SK-N-MC (cell line): ENCODE measurements around the gene SZRD1.

Source experiments
- DNase-seq: peaks from one replicate; pipeline ENCODE4 v3.0.0-alpha.2; 2011; ENCODE audit warnings: low read depth, low spot score
- H3K27ac ChIP-seq: fragments of 200-600 bp; sonication (generic); 2 replicates; pipeline ENCODE4 v1.5.1; 2016; ENCODE audit warnings: mixed run types
- H3K36me3 ChIP-seq: fragments of 200-600 bp; sonication (generic); 2 replicates; pipeline ENCODE4 v1.6.1; 2017; ENCODE audit warnings: antibody characterized with exemption, low read length, mixed read lengths; ENCODE audit not compliant: insufficient read depth
- H3K4me3 ChIP-seq: fragments of 200-600 bp; sonication (generic); 2 replicates; pipeline ENCODE4 v1.5.1; 2016
- H3K9ac ChIP-seq: fragments of 200-600 bp; sonication (generic); 2 replicates; pipeline ENCODE4 v1.8.0; 2017; ENCODE audit warnings: mixed run types, mixed read lengths; ENCODE audit not compliant: insufficient read length
- H3K9me3 ChIP-seq: fragments of 200-600 bp; sonication (generic); 2 replicates; pipeline ENCODE4 v1.6.1; 2017; ENCODE audit warnings: low read depth, mild to moderate bottlenecking, antibody characterized with exemption, low read length, moderate library complexity, mixed read lengths
- EZH2 ChIP-seq: fragments of 200-600 bp; sonication (generic); IDR thresholded peaks from one replicate; pipeline ENCODE4 v1.6.1; 2017; ENCODE audit warnings: antibody characterized with exemption
- FOXP2 ChIP-seq: optimal IDR thresholded peaks from 2 replicates; pipeline ENCODE3; 2011; ENCODE audit warnings: mild to moderate bottlenecking, moderate library complexity; ENCODE audit not compliant: insufficient read depth; ENCODE audit errors: extremely low read length, control extremely low read depth
- POLR2AphosphoS5 ChIP-seq: IDR thresholded peaks from 2 replicates; pipeline ENCODE4 v1.6.1; 2012; ENCODE audit warnings: mild to moderate bottlenecking, low read depth, low read length, borderline replicate concordance

Gene SZRD1

DNA sequence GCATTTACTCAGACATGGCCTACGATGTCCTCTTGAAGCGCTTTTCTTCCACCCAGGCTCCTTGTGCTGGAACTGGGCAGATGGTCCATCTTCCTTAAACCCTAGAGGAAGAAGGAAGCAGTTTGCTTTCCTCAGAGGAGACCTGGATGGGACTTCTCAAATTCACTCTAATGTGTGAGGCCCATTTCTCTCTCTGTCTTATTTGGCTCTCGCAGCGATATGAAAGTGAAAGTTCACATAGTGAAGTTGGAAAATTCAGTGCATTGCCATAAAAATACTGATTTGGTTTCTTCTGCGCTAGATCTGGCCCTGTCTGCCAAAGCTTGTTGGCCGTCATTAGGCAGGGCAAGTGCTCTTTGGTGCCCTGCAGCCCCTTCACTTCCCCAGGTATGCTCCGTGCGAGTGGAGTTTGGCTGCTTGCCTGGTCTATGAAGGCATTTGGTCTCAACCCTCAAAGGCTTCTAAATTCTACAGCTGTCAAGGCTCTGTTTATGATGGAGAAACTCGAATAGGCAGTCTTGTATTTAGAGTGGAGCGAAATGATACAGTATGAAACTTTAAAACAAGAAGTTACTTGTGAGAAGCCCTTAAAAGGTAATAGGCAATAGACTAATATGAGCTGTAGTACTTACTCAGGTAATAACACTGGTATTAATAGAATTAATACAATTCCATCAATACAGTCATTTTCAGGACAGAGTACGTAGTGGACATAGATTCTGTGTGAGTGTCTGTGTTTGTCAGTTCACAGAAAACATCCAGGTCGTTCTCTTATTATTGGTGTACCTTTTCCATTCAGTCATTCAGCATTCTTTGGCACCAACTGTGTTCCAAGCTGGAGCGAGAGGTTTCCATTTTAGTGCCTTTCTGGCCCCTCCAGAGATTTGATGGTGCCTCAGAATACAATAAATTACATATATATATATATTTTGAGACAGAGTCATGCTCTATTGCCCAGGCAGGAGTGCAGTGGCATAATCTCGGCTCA lies 20.5 kb downstream of the SZRD1 start:
- Histone ChIP-seq H3K27ac (no peak overlapping the region), H3K9me3 (no peaks in the 10 kb centered on the region), H3K9ac (no peak overlapping the region), H3K36me3 (peaks cover 12% of the 10 kb centered on the region; the same call in 1 of the 2 replicates), H3K4me3 (no peak overlapping the region)
- no peak for TF ChIP-seq POLR2AphosphoS5
- no peak for TF ChIP-seq EZH2
- TF ChIP-seq FOXP2, result no peak
- no peak for DNase-seq

DNA sequence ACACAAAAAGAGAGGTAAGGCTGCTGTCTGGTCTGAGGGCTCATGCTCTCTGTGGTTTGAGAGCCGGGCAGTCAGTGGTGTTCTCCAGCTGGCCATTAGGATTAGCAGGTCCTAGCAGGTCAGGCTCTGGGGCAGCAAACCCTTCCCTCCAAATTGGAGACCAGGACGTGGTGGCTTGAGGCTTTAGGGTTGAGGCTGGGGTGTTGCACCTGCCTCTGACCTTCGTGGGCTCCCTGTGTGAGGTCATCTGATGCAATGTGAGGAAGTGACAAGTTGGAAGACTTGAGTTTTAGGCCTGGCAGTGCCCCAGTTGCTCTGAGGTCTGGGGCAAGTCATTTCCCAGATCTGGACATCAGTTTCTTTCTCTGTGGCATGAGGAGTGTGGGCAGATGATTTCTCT lies 24.4 kb downstream of the SZRD1 start:
- H3K27ac ChIP-seq, result no peak overlapping the region
- no peaks in the 10 kb centered on the region for H3K9me3 ChIP-seq
- peaks cover 43% of the 10 kb centered on the region for H3K36me3 ChIP-seq
- TF ChIP-seq POLR2AphosphoS5, result no peak
- no peak for TF ChIP-seq EZH2
- TF ChIP-seq FOXP2, result no peak
- H3K4me3 ChIP-seq, result no peak overlapping the region
- DNase-seq, result no peak
- no peak overlapping the region for H3K9ac ChIP-seq

DNA sequence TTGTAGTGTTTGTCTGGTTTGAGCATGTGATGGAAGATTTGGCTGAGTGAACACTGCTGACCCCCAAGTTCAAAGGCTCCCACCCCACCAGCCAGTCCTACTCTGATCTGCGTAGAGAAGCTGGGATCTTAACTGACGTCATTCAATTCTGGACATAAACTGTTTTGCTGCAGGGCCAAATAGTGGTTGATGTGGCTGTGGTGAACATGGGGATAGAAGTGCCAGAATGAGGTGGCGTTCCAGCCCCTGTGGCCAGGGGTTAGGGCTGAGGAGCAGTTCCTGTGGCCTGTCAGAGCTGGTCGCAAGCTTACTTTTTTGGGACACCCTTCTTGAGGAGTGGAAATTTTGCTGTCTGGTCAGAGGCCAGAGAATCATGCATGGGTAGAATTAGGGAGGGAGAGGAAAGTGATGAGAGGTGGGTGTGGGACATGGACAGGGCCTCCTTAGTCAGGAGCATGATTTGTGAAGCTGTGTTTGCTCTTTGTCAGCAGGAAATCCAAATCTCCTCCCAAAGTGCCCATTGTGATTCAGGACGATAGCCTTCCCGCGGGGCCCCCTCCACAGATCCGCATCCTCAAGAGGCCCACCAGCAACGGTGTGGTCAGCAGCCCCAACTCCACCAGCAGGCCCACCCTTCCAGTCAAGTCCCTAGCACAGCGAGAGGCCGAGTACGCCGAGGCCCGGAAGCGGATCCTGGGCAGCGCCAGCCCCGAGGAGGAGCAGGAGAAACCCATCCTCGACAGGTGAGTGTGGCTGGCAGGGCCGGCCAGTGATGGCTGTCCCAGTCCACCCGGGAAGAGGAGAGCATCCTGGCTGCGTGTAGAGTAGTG lies 25.9 kb downstream of the SZRD1 start:
- no peak overlapping the region for H3K9ac ChIP-seq
- H3K36me3 ChIP-seq, result peaks cover 49% of the 10 kb centered on the region
- no peak overlapping the region for H3K4me3 ChIP-seq
- TF ChIP-seq POLR2AphosphoS5 (no peak), EZH2 (no peak), FOXP2 (no peak)
- no peak overlapping the region for H3K27ac ChIP-seq
- H3K9me3 ChIP-seq, result no peaks in the 10 kb centered on the region
- DNase-seq, result no peak

DNA sequence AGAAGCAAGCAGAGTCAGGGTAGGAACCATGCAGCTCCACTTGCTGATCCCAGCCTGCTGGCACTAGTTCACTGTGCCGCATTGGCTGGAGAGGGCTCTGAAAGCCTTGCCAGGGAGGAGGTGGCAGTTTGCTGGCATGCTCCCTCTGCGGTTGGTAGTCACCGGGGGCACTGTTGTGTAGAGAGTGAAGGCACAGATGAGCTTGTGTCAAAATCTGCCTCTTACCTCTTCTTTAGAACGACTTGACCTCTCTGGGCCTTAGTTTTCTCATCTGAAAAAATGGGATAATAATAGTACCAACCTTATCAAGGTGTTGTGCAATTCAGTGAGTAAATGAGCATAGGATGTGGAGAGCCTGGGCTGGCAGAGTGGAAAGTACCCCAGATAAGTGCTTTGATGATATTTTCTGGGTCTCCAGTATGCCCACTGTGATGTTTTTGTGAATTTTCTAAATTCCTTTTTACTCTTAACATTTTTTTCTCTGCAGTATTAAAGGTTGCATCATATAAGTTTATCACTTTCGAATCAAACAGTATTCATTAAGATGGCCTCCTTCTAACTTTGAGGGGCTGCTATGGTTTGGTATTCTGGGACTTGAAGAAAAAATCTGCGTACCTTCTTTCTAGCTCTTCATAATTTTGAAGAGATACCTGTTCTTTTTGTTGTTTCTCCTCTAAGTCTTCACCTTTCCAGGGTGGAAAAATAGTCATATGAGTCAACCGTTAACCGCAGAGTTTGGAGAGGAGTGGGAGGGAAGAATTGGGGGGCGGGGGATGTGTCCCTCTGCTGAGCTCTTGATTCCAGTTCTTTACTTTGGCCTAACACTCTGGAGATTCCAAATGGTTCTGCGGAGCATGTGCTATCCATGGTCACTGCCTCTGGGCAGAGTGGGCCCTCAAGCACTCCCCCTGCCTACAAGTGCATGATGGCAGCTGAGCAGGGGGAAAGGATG lies 26.8 kb downstream of the SZRD1 start:
- H3K9me3 ChIP-seq, result no peaks in the 10 kb centered on the region
- no peak overlapping the region for H3K4me3 ChIP-seq
- H3K27ac ChIP-seq, result no peak overlapping the region
- peaks cover 49% of the 10 kb centered on the region for H3K36me3 ChIP-seq
- no peak for DNase-seq
- no peak for TF ChIP-seq POLR2AphosphoS5
- TF ChIP-seq EZH2, result no peak
- no peak for TF ChIP-seq FOXP2
- no peak overlapping the region for H3K9ac ChIP-seq

DNA sequence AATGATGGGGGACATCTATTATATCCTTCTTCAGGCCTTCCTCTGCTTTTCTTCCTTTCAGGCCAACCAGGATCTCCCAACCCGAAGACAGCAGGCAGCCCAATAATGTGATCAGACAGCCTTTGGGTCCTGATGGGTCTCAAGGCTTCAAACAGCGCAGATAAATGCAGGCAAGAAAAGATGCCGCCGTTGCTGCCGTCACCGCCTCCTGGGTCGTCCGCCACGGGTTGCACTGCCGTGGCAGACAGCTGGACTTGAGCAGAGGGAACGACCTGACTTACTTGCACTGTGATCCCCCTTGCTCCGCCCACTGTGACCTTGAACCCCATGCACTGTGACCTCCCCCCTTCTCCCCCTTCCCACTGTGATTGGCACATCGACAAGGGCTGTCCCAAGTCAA lies 27.9 kb downstream of the SZRD1 start:
- H3K9ac ChIP-seq, result no peak overlapping the region
- H3K4me3 ChIP-seq, result no peak overlapping the region
- H3K9me3 ChIP-seq, result no peaks in the 10 kb centered on the region
- no peak for DNase-seq
- TF ChIP-seq EZH2, result no peak
- TF ChIP-seq POLR2AphosphoS5, result no peak
- TF ChIP-seq FOXP2, result no peak
- no peak overlapping the region for H3K27ac ChIP-seq
- peaks cover 49% of the 10 kb centered on the region for H3K36me3 ChIP-seq

DNA sequence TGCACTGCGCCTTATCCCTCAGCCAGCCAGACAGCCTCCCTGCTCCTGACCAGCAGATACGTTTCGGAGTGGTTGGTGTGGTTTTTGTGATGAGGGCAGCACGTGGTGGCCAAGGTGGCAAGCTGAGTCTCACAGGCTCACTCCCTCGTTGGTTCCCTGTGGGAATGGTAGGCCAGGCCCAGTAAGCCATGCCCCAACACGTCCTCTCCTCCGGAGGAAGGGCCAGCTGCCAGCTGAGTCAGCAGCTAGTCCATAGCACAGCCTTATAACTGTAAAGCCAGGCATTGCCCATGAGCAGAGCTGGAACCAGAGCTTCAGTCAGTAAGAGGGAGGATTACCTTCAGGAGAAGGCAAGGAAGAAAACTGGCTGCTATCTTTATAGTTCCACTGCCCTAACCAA lies 29.5 kb downstream of the SZRD1 start:
- peaks cover 49% of the 10 kb centered on the region for H3K36me3 ChIP-seq
- no peak overlapping the region for H3K9ac ChIP-seq
- H3K9me3 ChIP-seq, result no peaks in the 10 kb centered on the region
- H3K4me3 ChIP-seq, result no peak overlapping the region
- no peak overlapping the region for H3K27ac ChIP-seq
- DNase-seq, result no peak
- TF ChIP-seq EZH2, result no peak
- TF ChIP-seq POLR2AphosphoS5, result no peak

DNA sequence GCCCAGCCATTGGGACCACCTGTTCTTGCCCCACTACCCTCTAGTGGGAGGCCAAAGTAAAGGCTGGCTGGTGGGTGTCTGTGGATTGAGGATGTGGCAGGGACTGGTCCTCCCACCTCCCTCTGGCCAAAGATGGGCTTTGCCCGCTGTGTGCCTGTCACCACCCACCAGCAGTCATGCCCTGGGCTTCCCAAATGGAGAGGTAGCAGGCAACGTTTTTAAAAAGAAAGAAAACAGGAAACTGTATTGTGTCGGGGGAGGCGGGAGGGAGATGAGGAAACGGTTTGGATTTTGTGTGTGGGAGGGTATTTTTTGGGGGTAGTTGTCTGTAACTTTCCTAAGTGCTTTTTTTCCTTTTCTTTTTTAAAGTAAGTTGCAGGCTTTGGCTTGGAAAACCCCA lies 30.1 kb downstream of the SZRD1 start:
- TF ChIP-seq POLR2AphosphoS5 (no peak), FOXP2 (no peak), EZH2 (no peak)
- no peak overlapping the region for H3K9ac ChIP-seq
- no peak overlapping the region for H3K4me3 ChIP-seq
- H3K27ac ChIP-seq, result no peak overlapping the region
- H3K9me3 ChIP-seq, result no peaks in the 10 kb centered on the region
- no peak for DNase-seq
- H3K36me3 ChIP-seq, result peaks cover 49% of the 10 kb centered on the region
